Measurements from ENCODE around the gene AMMECR1L. TPM values are rescaled to one million over a fixed set of nuclear protein-coding genes. Genes with fewer than 3 reads are reported as not detected.

The AMMECR1L gene
- total RNA-seq, 2 donors from 2014 or later = 9.9 to 29.6 TPM

DNA sequence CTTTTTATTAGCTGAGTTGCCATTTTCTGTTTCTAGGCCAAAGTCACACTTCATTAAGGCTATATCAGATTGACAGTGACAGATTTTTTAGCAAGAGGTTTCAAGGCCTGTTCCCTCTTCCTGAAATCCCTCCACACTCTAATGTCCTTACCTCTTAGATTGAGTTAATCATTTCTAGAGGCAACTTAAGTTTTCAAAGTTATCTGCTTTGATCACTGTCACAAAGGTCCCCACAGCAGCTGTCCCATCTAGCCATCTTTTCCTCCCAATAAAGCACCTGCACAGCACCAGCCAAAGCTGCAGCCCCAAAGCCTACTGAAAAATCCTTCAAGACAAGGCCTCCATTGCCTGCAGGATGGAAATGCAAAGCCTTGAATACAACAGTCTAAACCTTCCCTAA, 13.4 kb downstream of the AMMECR1L start:
- Histone ChIP-seq H3K27ac (no peak overlapping the region), H3K36me3 (peaks cover 0 to 9% of the 10 kb centered on the region in 2 donors)
- intact Hi-C loops (cut with DNase I) = no loop called here

DNA sequence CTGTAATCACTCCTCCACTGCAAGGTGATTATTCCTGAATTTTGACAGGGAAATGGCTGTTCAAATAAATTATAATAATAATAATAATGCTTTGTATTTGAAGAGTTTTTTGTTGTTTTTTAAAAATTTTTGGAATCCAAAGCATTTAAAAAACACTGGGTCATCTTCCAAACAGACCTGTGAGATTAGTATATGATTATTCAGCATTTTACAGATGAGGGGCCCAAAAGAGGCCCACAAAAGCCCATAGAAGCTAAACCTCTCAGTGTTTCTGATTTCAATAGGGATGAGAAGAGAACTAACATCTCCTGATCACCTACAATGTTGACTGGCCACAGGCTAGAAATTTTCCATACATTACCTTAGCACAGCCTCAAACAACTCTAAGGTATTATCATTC, 19.8 kb downstream of the AMMECR1L start:
- no peak for TF ChIP-seq POLR2AphosphoS5 (IDR thresholded peaks at IDR 0.05)
- TF ChIP-seq POLR2A (IDR thresholded peaks at IDR 0.05) = no peak
- TF ChIP-seq, protein P1, sequence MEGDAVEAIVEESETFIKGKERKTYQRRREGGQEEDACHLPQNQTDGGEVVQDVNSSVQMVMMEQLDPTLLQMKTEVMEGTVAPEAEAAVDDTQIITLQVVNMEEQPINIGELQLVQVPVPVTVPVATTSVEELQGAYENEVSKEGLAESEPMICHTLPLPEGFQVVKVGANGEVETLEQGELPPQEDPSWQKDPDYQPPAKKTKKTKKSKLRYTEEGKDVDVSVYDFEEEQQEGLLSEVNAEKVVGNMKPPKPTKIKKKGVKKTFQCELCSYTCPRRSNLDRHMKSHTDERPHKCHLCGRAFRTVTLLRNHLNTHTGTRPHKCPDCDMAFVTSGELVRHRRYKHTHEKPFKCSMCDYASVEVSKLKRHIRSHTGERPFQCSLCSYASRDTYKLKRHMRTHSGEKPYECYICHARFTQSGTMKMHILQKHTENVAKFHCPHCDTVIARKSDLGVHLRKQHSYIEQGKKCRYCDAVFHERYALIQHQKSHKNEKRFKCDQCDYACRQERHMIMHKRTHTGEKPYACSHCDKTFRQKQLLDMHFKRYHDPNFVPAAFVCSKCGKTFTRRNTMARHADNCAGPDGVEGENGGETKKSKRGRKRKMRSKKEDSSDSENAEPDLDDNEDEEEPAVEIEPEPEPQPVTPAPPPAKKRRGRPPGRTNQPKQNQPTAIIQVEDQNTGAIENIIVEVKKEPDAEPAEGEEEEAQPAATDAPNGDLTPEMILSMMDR (IDR thresholded peaks at IDR 0.05) = no peak
- Histone ChIP-seq H3K9me3 (no peaks in the 10 kb centered on the region), H3K27ac (no peak overlapping the region), H3K36me3 (peaks cover 7 to 17% of the 10 kb centered on the region in 2 donors), H3K27me3 (replicated peaks; ENCODE audit: insufficient read depth) (no peaks in the 10 kb centered on the region), H3K4me3 (no peak overlapping the region), H3K4me1 (replicated peaks) (no peaks in the 10 kb centered on the region)
- intact Hi-C loops (cut with DNase I) = loop anchor here (10.0 kb wide), 1 partner anchor 229 kb away; the partner anchor contains the start of gene UGGT1
- no peak for DNase-seq (ENCODE audit: low spot score)

More for the DNA sequence above, 13.4 kb downstream of the AMMECR1L start:
- DNase-seq (ENCODE audit: low spot score) = no peak
- Histone ChIP-seq H3K9me3 (no peaks in the 10 kb centered on the region), H3K4me3 (no peak overlapping the region), H3K4me1 (replicated peaks) (no peaks in the 10 kb centered on the region), H3K27me3 (replicated peaks; ENCODE audit: insufficient read depth) (no peaks in the 10 kb centered on the region)
- TF ChIP-seq POLR2AphosphoS5 (IDR thresholded peaks at IDR 0.05) (no peak), POLR2A (IDR thresholded peaks at IDR 0.05) (no peak)
- TF ChIP-seq, protein P1 (IDR thresholded peaks at IDR 0.05) = no peak

DNA sequence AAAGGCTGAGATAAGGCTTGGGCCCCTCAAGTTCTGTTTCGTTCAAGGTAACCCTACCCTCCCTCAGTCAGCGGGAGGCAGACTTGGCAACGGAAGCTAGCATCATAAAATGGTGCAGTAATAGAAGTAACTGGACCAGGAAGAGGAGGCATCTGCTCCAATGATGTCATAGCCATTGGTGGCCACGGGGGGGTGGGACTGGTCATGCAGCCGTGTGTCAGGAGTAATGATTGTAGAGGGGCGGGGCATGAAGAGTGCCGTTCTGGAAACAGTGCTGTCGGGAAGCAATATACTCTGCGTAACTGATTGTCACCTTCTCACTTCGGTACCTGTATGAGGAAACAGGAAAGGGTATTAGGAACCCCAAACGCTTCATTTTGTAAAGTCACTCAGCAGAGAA, 20.9 kb downstream of the AMMECR1L start:
- Histone ChIP-seq H3K27me3 (replicated peaks; ENCODE audit: insufficient read depth) (no peaks in the 10 kb centered on the region), H3K36me3 (peaks cover 7 to 10% of the 10 kb centered on the region in 2 donors), H3K4me3 (no peak overlapping the region), H3K4me1 (replicated peaks) (no peaks in the 10 kb centered on the region), H3K27ac (no peak overlapping the region), H3K9me3 (no peaks in the 10 kb centered on the region)
- intact Hi-C loops (cut with DNase I) = loop anchor here (10.0 kb wide), 1 partner anchor 230 kb away; the partner anchor contains the start of gene UGGT1
- no peak for DNase-seq (ENCODE audit: low spot score)
- WGBS = 61% methylated on average over 11 of the region's 11 CpGs
- TF ChIP-seq POLR2A (IDR thresholded peaks at IDR 0.05) (no peak), POLR2AphosphoS5 (IDR thresholded peaks at IDR 0.05) (no peak)
- TF ChIP-seq, protein P1 (IDR thresholded peaks at IDR 0.05) = no peak

DNA sequence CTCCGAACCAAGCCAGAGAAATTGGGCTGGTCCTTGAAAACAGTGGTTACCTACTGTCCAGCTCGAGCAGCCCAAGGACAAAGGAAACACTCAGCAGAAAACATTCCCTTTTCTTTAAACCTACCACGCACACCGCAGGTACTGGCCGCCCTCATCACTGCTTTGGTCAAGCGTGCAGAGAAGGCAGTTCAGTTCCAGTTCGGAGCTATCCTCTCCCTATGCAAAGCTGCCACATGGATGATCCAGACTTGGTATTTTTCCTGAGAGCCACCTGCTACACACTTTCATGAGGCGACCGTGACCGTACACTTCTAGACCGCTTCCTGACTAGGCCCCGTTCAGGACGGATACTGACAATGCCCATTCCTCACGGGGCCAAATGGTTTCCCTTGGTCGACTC, 23.5 kb downstream of the AMMECR1L start:
- no peak for DNase-seq (ENCODE audit: low spot score)
- Histone ChIP-seq H3K27ac (no peak overlapping the region), H3K4me1 (replicated peaks) (no peaks in the 10 kb centered on the region), H3K36me3 (peaks cover 7 to 9% of the 10 kb centered on the region in 2 donors), H3K4me3 (no peak overlapping the region), H3K9me3 (no peaks in the 10 kb centered on the region), H3K27me3 (replicated peaks; ENCODE audit: insufficient read depth) (no peaks in the 10 kb centered on the region)
- intact Hi-C loops (cut with DNase I) = loop anchor here (10.0 kb wide), 1 partner anchor 233 kb away; the partner anchor contains the start of gene UGGT1
- WGBS = 93% methylated on average over 15 of the region's 15 CpGs
- TF ChIP-seq, protein P1 (IDR thresholded peaks at IDR 0.05) = no peak
- TF ChIP-seq POLR2A (IDR thresholded peaks at IDR 0.05) (no peak), POLR2AphosphoS5 (IDR thresholded peaks at IDR 0.05) (no peak)

DNA sequence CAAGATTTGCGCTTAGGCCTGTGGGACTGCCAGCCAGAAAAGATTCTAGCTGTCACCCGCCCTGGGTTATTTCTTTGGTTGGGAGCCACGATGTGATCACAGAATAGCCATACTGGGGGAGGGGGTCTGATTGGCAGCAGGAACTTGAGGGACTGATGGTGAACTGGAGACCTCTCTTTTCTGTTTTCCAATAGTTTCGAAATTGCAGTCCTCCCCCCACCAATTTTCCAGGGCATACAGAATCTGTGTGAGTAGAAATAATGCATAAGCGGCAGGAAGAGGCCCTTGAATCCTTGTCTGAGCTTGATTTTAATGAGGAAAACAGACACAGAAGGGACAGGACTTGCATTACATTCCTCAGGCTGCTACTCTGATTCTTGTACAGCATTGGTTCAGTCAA, 25.6 kb downstream of the AMMECR1L start:
- H3K4me1 ChIP-seq (replicated peaks) = no peaks in the 10 kb centered on the region
- H3K4me3 ChIP-seq = no peak overlapping the region
- H3K27ac ChIP-seq = peak overlapping the region in 1 of 2 donors; percentile 2
- no peaks in the 10 kb centered on the region for H3K27me3 ChIP-seq (replicated peaks; ENCODE audit: insufficient read depth)
- H3K9me3 ChIP-seq = no peaks in the 10 kb centered on the region
- no peak for DNase-seq (ENCODE audit: low spot score)
- H3K36me3 ChIP-seq = peaks cover 0 to 7% of the 10 kb centered on the region in 2 donors
- WGBS = 28% methylated on average over 5 of the region's 5 CpGs
- intact Hi-C loops (cut with DNase I) = loop anchor here (10.0 kb wide), 1 partner anchor 235 kb away; the partner anchor contains the start of gene UGGT1
- TF ChIP-seq, protein P1 (IDR thresholded peaks at IDR 0.05) = no peak
- TF ChIP-seq POLR2AphosphoS5 (IDR thresholded peaks at IDR 0.05) = no peak
- TF ChIP-seq POLR2A (IDR thresholded peaks at IDR 0.05) = no peak

All from prostate gland (tissue), 2 donors.